Activated CD4-positive, alpha-beta T cell treated with anti-CD3 and anti-CD28 coated beads, Interleukin-2, amount 50 U/mL, for 24 hours (primary cell): ENCODE results near the gene C9orf78.

Experiments
- DNase-seq, 2 donors: peaks; one replicate each; pipeline ENCODE4 v3.0.0-alpha.2; 2020; ENCODE audit warnings: low read depth in 1 of 2, low spot score in 1 of 2

C9orf78 gene

GRCh38 chr9:129868023-129868871 is 33.2 kb upstream of the C9orf78 start:
- no peak for DNase-seq

DNA sequence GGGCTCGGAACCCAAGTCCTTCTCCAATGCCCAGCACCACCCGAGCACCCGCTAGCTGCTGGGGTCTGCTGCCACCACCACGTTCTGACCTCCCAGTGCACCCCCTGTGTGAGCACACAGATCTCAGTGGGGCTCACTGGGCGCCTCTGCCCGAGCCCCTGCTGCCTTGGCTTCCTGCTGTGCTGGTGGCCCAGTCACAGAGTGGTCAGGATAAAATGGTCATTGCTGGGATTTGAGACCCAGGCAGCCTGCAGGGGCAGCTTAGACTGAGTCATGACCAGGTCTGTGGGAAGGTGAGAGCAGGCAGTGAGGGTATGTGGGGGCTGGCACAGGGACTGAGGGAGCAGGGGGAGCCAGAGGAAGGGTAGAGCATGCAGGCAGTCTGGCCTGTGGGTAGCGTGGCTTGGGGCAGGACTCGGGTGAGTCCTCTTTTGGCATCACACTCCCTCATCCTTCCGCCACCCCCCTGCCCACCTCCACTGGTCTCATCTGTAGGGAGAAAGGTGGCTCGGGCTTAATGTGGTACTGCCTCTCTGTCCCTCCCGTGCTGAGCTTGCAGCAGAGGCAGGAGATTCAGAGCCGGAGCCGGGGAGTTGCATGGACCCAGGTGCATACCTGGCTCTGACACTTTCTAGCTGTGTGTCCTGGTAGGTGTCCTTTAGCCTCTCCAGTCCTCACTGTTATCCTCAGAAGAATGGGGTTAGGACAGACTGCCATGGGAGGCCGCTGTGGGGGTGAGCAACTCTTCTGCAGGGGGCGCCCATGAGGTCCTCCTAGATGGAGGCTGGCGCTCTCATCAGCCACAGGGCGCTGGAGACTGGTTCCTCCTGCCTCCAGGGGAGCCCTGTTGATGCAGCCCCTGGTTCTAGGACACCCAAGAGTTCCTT is 32.3 kb upstream of the C9orf78 start:
- no peak for DNase-seq

GRCh38 chr9:129866394-129867135 is 31.5 kb upstream of the C9orf78 start:
- DNase-seq: peak in 1 of 2 donors; percentile 29

- no peak for DNase-seq
These were observed 30.7 kb upstream of the C9orf78 start for GRCh38 chr9:129865668-129866320.

DNA sequence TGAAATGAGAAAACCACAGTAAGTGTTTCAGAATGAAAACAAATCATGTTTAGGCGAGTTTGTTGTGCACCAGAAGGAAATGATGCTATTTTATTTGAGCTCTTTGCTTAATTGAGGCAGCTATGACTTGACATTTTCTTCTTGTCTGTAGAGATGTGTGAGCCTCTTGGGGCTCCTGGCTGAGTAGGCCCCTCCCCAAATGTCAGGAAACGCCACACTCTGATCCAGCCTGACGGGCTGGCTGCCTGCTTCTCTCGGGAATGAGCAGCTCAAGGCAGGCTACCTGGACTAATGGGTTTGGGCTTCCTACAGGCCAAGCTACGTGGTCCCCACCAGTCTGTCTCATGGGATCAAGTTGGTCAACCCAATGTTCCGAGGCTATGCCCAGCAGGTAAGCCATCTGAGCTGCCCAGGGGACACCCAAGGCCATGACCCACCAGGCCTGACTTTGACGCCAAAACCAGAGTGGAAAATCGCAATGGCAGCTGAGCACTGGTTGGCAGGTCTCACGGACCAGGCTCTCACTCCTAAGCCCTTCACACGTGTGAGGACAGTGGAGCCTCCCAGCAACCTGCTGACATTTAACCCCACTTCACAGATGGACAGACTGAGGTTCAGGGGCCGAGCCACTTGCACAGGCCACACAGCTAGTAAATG is 30.0 kb upstream of the C9orf78 start:
- DNase-seq: no peak

DNA sequence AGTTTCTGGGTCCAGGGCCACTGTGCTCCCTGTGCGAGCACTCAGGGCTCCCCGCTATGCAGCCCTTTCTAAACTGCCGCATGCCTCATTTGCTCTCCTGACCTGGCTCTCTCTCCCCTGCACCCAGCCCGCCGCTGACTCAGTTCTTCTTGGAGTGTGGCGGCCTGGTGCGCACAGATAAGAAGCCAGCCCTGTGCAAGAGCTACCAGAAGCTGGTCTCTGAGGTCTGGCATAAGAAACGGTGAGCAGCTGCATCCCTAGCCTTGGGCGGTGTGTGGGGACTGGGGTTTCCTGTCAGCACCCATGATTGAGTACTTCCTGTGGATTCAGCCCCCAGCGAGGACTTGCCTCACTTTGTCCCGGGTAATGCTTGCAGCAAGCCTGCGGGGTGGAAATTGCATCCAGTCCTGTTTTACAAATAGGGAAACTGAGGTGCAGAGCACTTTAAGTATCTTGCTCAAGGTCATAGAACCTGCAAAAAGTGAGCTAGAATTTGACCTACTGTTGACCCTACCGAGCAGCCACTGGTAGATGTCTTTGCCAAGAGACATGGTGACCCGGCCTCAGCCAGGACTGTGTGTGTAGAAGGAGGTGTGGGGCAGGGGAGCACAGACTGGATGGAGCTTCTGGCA is 28.1 kb upstream of the C9orf78 start:
- peak in 1 of 2 donors; percentile 50 for DNase-seq

- no peak for DNase-seq
These were observed 26.4 kb upstream of the C9orf78 start for GRCh38 chr9:129861447-129861827.

DNA sequence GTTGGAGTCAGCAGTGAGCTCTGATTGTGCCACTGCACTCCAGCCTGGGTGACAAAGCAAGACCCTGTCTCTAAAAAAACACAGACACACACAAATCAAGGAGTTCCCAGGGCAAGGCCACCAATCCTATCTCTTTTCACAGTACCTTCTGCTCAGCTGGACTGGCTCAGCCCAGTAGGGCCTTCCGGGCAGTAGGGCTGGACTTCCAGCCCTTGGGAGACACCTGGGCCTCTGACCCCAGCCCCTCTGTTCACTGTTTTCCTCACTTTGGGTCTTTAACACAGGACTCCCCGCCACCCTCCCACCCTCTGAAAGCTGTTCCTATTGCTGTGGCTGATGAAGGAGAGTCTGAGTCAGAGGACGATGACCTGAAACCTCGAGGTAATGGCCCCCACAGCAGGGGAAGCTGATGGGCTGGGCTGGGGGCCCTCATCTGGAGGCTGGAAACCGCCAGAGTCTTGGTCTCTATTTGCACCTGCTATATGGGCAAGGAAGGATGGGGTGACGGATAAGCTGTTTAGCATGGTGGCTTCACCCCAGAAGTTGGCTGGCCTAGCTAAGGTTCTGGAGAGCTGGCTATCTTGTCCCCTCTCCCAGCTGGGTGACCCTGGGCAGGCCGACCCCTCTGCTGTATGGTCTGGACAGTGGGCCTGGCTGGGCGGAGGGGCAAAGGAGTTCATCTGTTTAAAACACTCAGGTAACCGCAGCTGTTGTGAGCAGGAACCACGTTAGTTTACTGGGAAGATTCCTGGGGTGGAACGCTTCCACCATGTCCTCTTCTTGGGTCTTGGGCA is 25.8 kb upstream of the C9orf78 start:
- no peak for DNase-seq

- DNase-seq: no peak
These were observed 23.3 kb upstream of the C9orf78 start for GRCh38 chr9:129858167-129858962.

DNA sequence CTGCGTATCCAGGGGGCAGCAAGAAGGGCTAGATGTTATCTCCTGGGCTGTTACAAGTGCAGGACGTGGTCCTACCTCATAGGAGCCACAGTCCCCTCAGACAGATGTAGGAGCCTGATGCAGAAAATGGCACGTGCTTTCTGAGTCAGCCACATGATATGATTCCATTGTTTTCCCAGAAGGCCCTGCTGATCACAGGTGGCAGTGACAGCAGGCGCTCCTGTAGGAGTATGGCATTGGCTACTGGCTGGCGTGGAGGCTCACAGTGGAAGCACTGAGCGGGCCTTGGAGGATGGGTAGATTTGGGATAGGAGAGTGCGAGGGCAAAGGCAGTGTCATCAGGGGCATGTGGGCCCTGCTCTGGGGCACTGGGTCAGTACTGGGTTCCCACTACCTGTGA is 22.1 kb upstream of the C9orf78 start:
- DNase-seq: no peak

DNA sequence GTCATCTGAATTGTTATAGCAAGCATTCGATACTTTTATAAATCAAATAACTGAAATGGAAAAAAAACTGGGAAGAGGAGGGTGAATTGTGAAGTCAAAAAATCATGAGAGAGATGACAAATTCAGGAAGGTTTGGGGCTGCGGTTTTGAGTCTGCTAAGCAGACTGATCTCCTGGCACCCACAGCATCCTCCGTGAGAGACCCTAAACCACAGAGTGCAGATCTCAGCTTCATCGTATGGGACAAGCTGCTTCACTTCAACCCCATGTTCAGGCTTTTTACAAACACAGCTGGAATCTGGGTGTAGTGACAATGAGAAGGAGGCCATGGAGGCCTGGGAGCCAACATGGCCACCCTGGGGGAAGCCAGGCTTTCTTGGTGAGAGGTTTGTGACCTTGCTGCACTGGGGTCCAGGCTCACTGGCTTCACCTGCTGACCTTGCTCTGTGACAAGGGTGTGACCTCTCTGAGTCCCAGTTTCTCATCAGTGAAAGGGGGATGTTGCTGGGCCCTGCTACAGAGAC is 19.6 kb upstream of the C9orf78 start:
- no peak for DNase-seq

DNA sequence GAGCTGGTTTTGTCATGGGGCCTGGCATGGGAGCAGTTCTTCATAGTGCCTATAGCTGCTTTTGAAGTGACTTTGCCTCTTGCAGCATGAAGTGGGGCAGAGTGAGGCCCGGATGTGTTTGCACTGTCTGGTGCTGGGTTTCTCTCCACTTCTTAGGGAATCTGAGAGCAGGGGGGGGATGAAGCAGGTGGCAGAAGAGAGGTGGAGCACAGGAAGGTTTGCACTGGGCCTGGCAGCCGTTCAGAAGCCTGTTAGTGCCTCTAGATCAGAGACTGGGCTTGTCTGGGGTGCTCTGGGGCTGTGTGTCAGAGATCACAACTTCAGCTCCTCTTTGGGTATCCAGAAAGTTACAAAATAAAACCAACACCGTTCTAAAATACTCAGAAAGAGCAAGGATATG is 18.5 kb upstream of the C9orf78 start:
- no peak for DNase-seq

GRCh38 chr9:129852579-129852978 is 17.5 kb upstream of the C9orf78 start:
- no peak for DNase-seq

GRCh38 chr9:129851821-129852220 is 16.7 kb upstream of the C9orf78 start:
- no peak for DNase-seq

DNA sequence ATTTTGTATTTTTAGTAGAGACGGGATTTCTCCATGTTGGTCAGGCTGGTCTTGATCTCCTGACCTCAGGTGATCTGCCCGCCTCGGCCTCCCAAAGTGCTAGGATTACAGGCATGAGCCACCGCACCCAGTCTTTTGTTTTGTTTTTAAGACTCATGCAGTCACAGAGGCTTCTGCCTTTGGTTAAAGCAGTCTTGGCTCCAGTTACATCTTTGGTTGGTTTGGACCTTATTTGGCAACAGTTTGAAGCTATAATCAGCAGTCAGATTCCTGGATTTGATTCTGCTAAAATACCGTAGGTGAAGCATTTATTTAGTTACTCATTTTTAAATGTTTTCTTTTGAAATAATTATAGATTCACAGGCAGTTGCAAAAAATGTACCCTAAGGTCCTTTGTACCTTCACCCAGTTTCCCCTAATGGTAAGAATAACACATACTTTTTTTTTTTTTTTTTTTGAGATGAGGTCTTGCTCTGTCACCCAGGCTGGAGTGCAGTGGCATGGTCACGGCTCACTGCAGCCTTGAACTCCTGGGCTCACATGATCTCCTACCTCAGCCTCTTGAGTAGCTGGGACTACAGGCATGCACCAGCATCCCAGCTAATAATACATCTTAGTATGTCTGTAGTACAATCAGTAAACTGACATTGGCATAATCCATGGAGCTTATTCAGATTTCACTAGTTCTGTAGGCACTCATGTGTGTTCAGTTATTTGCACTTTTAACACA is 15.9 kb upstream of the C9orf78 start:
- DNase-seq: no peak

- no peak for DNase-seq
These were observed 14.8 kb upstream of the C9orf78 start for GRCh38 chr9:129849901-129850300.

DNA sequence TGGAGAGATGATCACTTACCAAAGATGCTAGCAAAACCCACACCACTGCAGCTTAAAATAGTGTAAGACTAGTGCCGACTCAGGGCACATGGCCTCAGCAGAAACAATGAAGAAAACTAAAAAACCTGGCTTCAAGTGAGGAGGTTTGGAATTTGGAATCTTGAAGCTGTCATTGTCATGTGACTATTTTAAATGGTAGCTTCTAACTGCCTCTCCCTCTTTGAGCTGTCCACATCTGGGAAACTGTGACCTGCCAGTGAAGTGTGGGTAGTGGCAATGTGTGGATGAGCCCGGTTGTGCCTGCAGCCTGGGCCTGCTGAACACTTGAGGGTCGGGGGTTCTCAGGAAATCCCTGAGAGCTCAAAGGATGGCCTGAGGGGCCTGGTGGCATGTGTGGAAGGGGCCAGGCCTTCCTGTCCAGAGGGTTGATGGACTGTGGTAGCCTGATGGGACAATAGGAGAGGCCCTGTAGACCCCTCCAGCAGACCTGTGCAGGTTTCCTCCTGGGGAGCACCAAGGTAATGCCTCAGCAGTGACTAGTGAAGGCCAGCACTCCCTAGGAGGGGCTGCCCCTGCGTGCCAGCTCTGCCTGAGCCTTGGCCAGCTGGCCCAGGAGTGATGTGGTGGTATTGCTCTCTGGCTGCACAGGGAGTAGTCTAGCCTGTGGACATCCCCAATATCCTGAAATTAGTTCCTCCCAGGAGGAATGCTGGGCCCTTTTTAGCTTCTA is 13.8 kb upstream of the C9orf78 start:
- DNase-seq: no peak
